ENCODE data around the gene ASIC2. TPM values are rescaled to one million over a fixed set of nuclear protein-coding genes. Genes with fewer than 3 reads are reported as not detected.

The ASIC2 gene
- total RNA-seq, 1 experiment from 2014 or later, result not detected

GRCh38 chr17:33055171-33055611, 237.9 kb downstream of the ASIC2 start:
- TF ChIP-seq CBX3 (IDR thresholded peaks at IDR 0.05; ENCODE audit: low read depth) (no peak), SP1 (IDR thresholded peaks at IDR 0.05; ENCODE audit: low read depth) (no peak), POLR2A (IDR thresholded peaks at IDR 0.05; ENCODE audit: borderline replicate concordance, extremely low read depth, insufficient read depth, insufficient read length) (no peak), SRF (IDR thresholded peaks at IDR 0.05; ENCODE audit: low read depth) (no peak), ELF1 (IDR thresholded peaks at IDR 0.05; ENCODE audit: borderline replicate concordance, low read depth) (no peak), EZH2phosphoT487 (IDR thresholded peaks at IDR 0.05; ENCODE audit: borderline replicate concordance) (no peak), ZFX (IDR thresholded peaks at IDR 0.05) (no peak), EZH2 (IDR thresholded peaks at IDR 0.05) (no peak), EGR1 (IDR thresholded peaks at IDR 0.05; ENCODE audit: low read depth) (no peak)
- CTCF ChIA-PET, result no interaction called here
- Histone ChIP-seq H3K4me1 (ENCODE audit: control insufficient read depth in 1 of 2, insufficient read depth in 2 of 2, low read length in 2 of 2) (no peaks in the 10 kb centered on the region), H3K4me2 (ENCODE audit: low read length) (no peak overlapping the region), H3K79me2 (ENCODE audit: insufficient read depth, low read length) (no peaks in the 10 kb centered on the region), H4K20me1 (ENCODE audit: insufficient read depth) (no peaks in the 10 kb centered on the region), H3K4me3 (replicated peaks in 1 of 2; ENCODE audit: low read depth in 1 of 2, low read length in 2 of 2) (no peak overlapping the region), H3K9me2 (ENCODE audit: insufficient read depth) (no peaks in the 10 kb centered on the region), H2AFZ (ENCODE audit: low read depth, low read length, poor library complexity, severe bottlenecking) (no peak overlapping the region), H3K9me3 (ENCODE audit: control insufficient read depth in 1 of 2, insufficient read depth in 1 of 2, low read depth in 1 of 2, low read length in 2 of 2) (no peaks in the 10 kb centered on the region), H3K9ac (ENCODE audit: low read length) (no peak overlapping the region), H3K27ac (ENCODE audit: low read depth, low read length) (no peak overlapping the region), H3K27me3 (ENCODE audit: insufficient read depth, low read length) (peaks cover 24% of the 10 kb centered on the region; the same call in 1 of the 2 replicates), H3K36me3 (ENCODE audit: control insufficient read depth in 1 of 2, insufficient read depth in 2 of 2, low read length in 2 of 2) (no peaks in the 10 kb centered on the region)
- ATAC-seq (no peak), DNase-seq (ENCODE audit: low read depth, low spot score) (no peak)
- intact Hi-C loops (cut with micrococcal nuclease), result no loop called here
- RAD21 ChIA-PET (ENCODE audit: low non-redundant PET in 1 of 2, low total read pairs in 2 of 2, uncharacterized antibody in 2 of 2, unreplicated experiment in 2 of 2), result no interaction called here
- POLR2A ChIA-PET, result no interaction called here
- BruUV-seq (replicated peaks), result no TSS peak

GRCh38 chr17:33054412-33054811, 238.7 kb downstream of the ASIC2 start:
- H3K79me2 ChIP-seq (ENCODE audit: insufficient read depth, low read length), result no peaks in the 10 kb centered on the region
- CTCF ChIA-PET, result no interaction called here
- H3K9me3 ChIP-seq (ENCODE audit: control insufficient read depth in 1 of 2, insufficient read depth in 1 of 2, low read depth in 1 of 2, low read length in 2 of 2), result no peaks in the 10 kb centered on the region
- RAD21 ChIA-PET (ENCODE audit: low non-redundant PET in 1 of 2, low total read pairs in 2 of 2, uncharacterized antibody in 2 of 2, unreplicated experiment in 2 of 2), result no interaction called here
- no peak for ATAC-seq
- no peaks in the 10 kb centered on the region for H3K9me2 ChIP-seq (ENCODE audit: insufficient read depth)
- intact Hi-C loops (cut with micrococcal nuclease), result no loop called here
- H3K36me3 ChIP-seq (ENCODE audit: control insufficient read depth in 1 of 2, insufficient read depth in 2 of 2, low read length in 2 of 2), result no peaks in the 10 kb centered on the region
- POLR2A ChIA-PET, result no interaction called here
- H3K4me2 ChIP-seq (ENCODE audit: low read length), result no peak overlapping the region
- no peak overlapping the region for H3K27ac ChIP-seq (ENCODE audit: low read depth, low read length)
- H3K4me3 ChIP-seq (replicated peaks in 1 of 2; ENCODE audit: low read depth in 1 of 2, low read length in 2 of 2), result no peak overlapping the region
- TF ChIP-seq FOSL1 (IDR thresholded peaks at IDR 0.05; ENCODE audit: low read depth) (no peak), SRF (IDR thresholded peaks at IDR 0.05; ENCODE audit: low read depth) (no peak), RAD21 (IDR thresholded peaks at IDR 0.05; ENCODE audit: low read depth) (no peak), POLR2AphosphoS5 (IDR thresholded peaks at IDR 0.05; ENCODE audit: low read depth, low read length) (no peak), ZFX (IDR thresholded peaks at IDR 0.05) (no peak), CEBPB (IDR thresholded peaks at IDR 0.05; ENCODE audit: low read depth) (no peak)
- no peak overlapping the region for H2AFZ ChIP-seq (ENCODE audit: low read depth, low read length, poor library complexity, severe bottlenecking)
- H4K20me1 ChIP-seq (ENCODE audit: insufficient read depth), result no peaks in the 10 kb centered on the region
- peaks cover 24% of the 10 kb centered on the region; the same call in 1 of the 2 replicates for H3K27me3 ChIP-seq (ENCODE audit: insufficient read depth, low read length)
- no peak overlapping the region for H3K9ac ChIP-seq (ENCODE audit: low read length)
- DNase-seq (ENCODE audit: low read depth, low spot score), result no peak
- no TSS peak for BruUV-seq (replicated peaks)
- no peaks in the 10 kb centered on the region for H3K4me1 ChIP-seq (ENCODE audit: control insufficient read depth in 1 of 2, insufficient read depth in 2 of 2, low read length in 2 of 2)
